Measurements from ENCODE around the gene ARID1B. TPM values are rescaled to one million over a fixed set of nuclear protein-coding genes. Genes with fewer than 3 reads are reported as not detected.

ARID1B gene
- total and polyA plus RNA-seq, 10 donors = 17.7 to 223 (median 141) TPM

- Histone ChIP-seq H3K27me3 (replicated peaks in 1 of 7) (no peaks in the 10 kb centered on the region), H3K4me3 (no peak overlapping the region), H3K9me3 (no peaks in the 10 kb centered on the region), H3K27ac (no peak overlapping the region), H3K36me3 (peaks cover 0 to 10% (median 0%) of the 10 kb centered on the region in 6 donors), H3K4me1 (peaks cover 33 to 100% (median 94%) of the 10 kb centered on the region in 6 donors)
- no peak for DNase-seq
- 77 to 87% (median 81%) methylated on average over 5 of the region's 5 CpGs for WGBS, 5 donors
- intact Hi-C loops (cut with DNase I; ENCODE audit: low total_unique reads) = no loop called here
- no peak for TF ChIP-seq POLR2AphosphoS5 (IDR thresholded peaks at IDR 0.05)
- no peak for TF ChIP-seq CTCF (IDR thresholded peaks at IDR 0.05 in 8 of 11, conservative IDR thresholded peaks at IDR 0.05 in 3 of 11)
- no peak for TF ChIP-seq POLR2A (IDR thresholded peaks at IDR 0.05)
Observed at GRCh38 chr6:156787569-156788492, 10.7 kb downstream of the ARID1B start.

- peaks cover 27 to 100% (median 94%) of the 10 kb centered on the region in 6 donors for H3K4me1 ChIP-seq
- no peak overlapping the region for H3K27ac ChIP-seq
- no peak for DNase-seq
- WGBS, 5 donors = 74 to 85% (median 81%) methylated on average over 7 of the region's 7 CpGs
- no peaks in the 10 kb centered on the region for H3K27me3 ChIP-seq (replicated peaks in 1 of 7)
- H3K36me3 ChIP-seq = peaks cover 0 to 10% (median 0%) of the 10 kb centered on the region in 6 donors
- TF ChIP-seq POLR2A (IDR thresholded peaks at IDR 0.05) (no peak), POLR2AphosphoS5 (IDR thresholded peaks at IDR 0.05) (no peak), CTCF (IDR thresholded peaks at IDR 0.05 in 8 of 11, conservative IDR thresholded peaks at IDR 0.05 in 3 of 11) (no peak)
- intact Hi-C loops (cut with DNase I; ENCODE audit: low total_unique reads) = no loop called here
- no peak overlapping the region for H3K4me3 ChIP-seq
- no peaks in the 10 kb centered on the region for H3K9me3 ChIP-seq
Observed at GRCh38 chr6:156789081-156789943, 12.1 kb downstream of the ARID1B start.

GRCh38 chr6:156790711-156791319, 13.6 kb downstream of the ARID1B start:
- intact Hi-C loops (cut with DNase I; ENCODE audit: low total_unique reads) = no loop called here
- Histone ChIP-seq H3K27ac (no peak overlapping the region), H3K9me3 (no peaks in the 10 kb centered on the region), H3K27me3 (replicated peaks in 1 of 7) (no peaks in the 10 kb centered on the region), H3K4me1 (peaks cover 41 to 100% (median 96%) of the 10 kb centered on the region in 6 donors), H3K36me3 (peaks cover 0 to 2% (median 0%) of the 10 kb centered on the region in 6 donors), H3K4me3 (peak overlapping the region in 1 of 8 donors; percentile 23)
- 67 to 82% (median 75%) methylated on average over 3 of the region's 3 CpGs for WGBS, 5 donors
- TF ChIP-seq POLR2A (IDR thresholded peaks at IDR 0.05) = no peak
- no peak for TF ChIP-seq POLR2AphosphoS5 (IDR thresholded peaks at IDR 0.05)
- no peak for TF ChIP-seq CTCF (IDR thresholded peaks at IDR 0.05 in 8 of 11, conservative IDR thresholded peaks at IDR 0.05 in 3 of 11)
- DNase-seq = no peak
